ENCODE results near the gene MRPL50. TPM values are rescaled to one million over a fixed set of nuclear protein-coding genes. Genes with fewer than 3 reads are reported as not detected.
A peak's percentile ranks its signal among the peaks of the same experiment; 100 is the strongest.

The MRPL50 gene
- total RNA-seq, 1 experiment from 2014 or later = 14.0 TPM

DNA sequence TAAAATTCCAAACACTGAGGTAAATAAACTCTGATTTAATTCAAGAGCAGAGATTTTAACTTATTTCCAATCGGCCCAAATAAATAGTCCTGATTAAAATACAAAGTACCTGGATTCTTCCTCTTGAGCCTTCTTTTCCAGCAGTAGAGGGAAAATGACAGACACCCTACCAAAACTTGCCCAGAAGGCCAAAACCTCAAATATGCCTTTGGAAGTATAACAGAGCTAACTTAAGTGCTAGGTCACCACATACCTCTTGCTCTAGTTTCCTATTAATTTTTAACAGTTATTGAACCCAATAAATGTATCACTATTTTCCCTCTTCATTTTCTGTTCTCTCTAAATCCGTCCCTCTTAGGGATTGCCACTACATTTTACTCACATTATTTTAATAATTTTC lies 15.1 kb downstream of the MRPL50 start:
- intact Hi-C loops (cut with micrococcal nuclease; ENCODE audit: unreplicated experiment) = loop anchor here (5.0 kb wide), 1 partner anchor 781 kb away; no protein-coding TSS in a partner anchor
- CTCF ChIA-PET = interaction anchor here (0.8 to 0.9 kb wide), 3 partner anchors 65 to 76 kb away, joined by 3 read pairs; no protein-coding TSS in a partner anchor
- peaks cover 4% of the 10 kb centered on the region for H3K9me3 Mint-ChIP-seq (ENCODE audit: low read depth, unreplicated experiment)
- TF ChIP-seq, protein P1, sequence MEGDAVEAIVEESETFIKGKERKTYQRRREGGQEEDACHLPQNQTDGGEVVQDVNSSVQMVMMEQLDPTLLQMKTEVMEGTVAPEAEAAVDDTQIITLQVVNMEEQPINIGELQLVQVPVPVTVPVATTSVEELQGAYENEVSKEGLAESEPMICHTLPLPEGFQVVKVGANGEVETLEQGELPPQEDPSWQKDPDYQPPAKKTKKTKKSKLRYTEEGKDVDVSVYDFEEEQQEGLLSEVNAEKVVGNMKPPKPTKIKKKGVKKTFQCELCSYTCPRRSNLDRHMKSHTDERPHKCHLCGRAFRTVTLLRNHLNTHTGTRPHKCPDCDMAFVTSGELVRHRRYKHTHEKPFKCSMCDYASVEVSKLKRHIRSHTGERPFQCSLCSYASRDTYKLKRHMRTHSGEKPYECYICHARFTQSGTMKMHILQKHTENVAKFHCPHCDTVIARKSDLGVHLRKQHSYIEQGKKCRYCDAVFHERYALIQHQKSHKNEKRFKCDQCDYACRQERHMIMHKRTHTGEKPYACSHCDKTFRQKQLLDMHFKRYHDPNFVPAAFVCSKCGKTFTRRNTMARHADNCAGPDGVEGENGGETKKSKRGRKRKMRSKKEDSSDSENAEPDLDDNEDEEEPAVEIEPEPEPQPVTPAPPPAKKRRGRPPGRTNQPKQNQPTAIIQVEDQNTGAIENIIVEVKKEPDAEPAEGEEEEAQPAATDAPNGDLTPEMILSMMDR (IDR thresholded peaks at IDR 0.05; ENCODE audit: unreplicated experiment) = no peak
- peak overlapping the region; percentile 65 for H3K27ac Mint-ChIP-seq (ENCODE audit: unreplicated experiment)
- H3K4me1 Mint-ChIP-seq (ENCODE audit: low read depth, unreplicated experiment) = peaks cover 15% of the 10 kb centered on the region
- peak overlapping the region; percentile 66 for H3K4me3 Mint-ChIP-seq (ENCODE audit: low read depth, unreplicated experiment)
- H3K36me3 Mint-ChIP-seq (ENCODE audit: insufficient read depth, unreplicated experiment) = peaks cover 12% of the 10 kb centered on the region
- DNase-seq = no peak
- BruUV-seq (replicated peaks) = no TSS peak
- H3K27me3 Mint-ChIP-seq (ENCODE audit: unreplicated experiment) = no peaks in the 10 kb centered on the region

DNA sequence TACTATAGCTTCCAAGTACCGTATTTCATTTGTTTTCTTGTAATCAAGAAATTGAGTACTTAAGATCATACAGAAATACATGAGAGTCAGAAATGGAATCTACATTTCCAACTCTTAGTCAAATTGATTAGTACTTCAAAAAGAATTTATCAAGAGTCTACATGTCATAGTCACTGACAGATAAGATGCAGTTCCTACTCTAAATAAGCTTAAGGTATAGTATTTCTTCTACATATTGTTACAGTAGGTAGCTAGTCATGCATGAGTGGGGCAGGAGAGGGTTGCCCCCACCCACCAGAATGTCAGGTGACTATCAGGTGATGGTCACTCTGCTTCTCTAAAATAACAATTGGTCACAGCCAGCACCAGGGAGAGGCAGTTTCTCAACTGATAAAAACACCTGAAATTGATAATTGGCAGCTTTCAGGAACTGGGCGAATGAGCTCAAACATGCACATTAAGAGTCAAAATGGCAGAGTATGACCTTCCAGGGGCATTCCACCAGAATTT lies 16.5 kb downstream of the MRPL50 start:
- H3K27ac Mint-ChIP-seq (ENCODE audit: unreplicated experiment) = no peak overlapping the region
- BruUV-seq (replicated peaks) = no TSS peak
- TF ChIP-seq, protein P1 (IDR thresholded peaks at IDR 0.05; ENCODE audit: unreplicated experiment) = no peak
- peaks cover 9% of the 10 kb centered on the region for H3K4me1 Mint-ChIP-seq (ENCODE audit: low read depth, unreplicated experiment)
- DNase-seq = no peak
- peak overlapping the region; percentile 66 for H3K4me3 Mint-ChIP-seq (ENCODE audit: low read depth, unreplicated experiment)
- CTCF ChIA-PET = interaction anchor here (0.8 kb wide), 1 partner anchor 17 kb away, joined by 3 read pairs; no protein-coding TSS in a partner anchor
- H3K9me3 Mint-ChIP-seq (ENCODE audit: low read depth, unreplicated experiment) = peaks cover 4% of the 10 kb centered on the region
- H3K27me3 Mint-ChIP-seq (ENCODE audit: unreplicated experiment) = no peaks in the 10 kb centered on the region
- peaks cover 12% of the 10 kb centered on the region for H3K36me3 Mint-ChIP-seq (ENCODE audit: insufficient read depth, unreplicated experiment)
- intact Hi-C loops (cut with micrococcal nuclease; ENCODE audit: unreplicated experiment) = loop anchor here (5.0 kb wide), 1 partner anchor 780 kb away; no protein-coding TSS in a partner anchor

DNA sequence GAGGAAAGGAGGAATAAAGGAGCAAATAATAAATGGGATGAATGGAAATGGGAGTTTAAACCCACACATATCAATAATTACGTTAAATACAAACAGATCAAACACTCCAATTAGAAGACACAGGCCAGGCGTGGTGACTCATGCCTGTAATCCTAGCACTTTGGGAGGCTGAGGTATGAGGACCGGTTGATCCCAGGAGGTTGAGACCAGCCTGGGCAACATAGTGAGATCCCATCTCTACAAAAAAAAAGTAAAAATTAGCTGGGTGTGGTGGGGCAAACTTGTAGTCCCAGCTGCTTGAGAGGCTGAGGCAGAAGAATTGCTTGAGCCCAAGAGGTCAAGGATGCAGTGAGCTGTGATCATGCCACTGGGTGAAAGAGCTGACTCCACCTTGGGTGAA lies 17.3 kb downstream of the MRPL50 start:
- CTCF ChIA-PET = no interaction called here
- intact Hi-C loops (cut with micrococcal nuclease; ENCODE audit: unreplicated experiment) = loop anchor here (5.0 kb wide), 1 partner anchor 779 kb away; no protein-coding TSS in a partner anchor
- H3K36me3 Mint-ChIP-seq (ENCODE audit: insufficient read depth, unreplicated experiment) = peaks cover 12% of the 10 kb centered on the region
- peaks cover 16% of the 10 kb centered on the region for H3K4me1 Mint-ChIP-seq (ENCODE audit: low read depth, unreplicated experiment)
- TF ChIP-seq, protein P1 (IDR thresholded peaks at IDR 0.05; ENCODE audit: unreplicated experiment) = no peak
- no peak for DNase-seq
- peak overlapping the region; percentile 66 for H3K4me3 Mint-ChIP-seq (ENCODE audit: low read depth, unreplicated experiment)
- peaks cover 4% of the 10 kb centered on the region for H3K9me3 Mint-ChIP-seq (ENCODE audit: low read depth, unreplicated experiment)
- H3K27me3 Mint-ChIP-seq (ENCODE audit: unreplicated experiment) = no peaks in the 10 kb centered on the region
- BruUV-seq (replicated peaks) = no TSS peak
- H3K27ac Mint-ChIP-seq (ENCODE audit: unreplicated experiment) = no peak overlapping the region

DNA sequence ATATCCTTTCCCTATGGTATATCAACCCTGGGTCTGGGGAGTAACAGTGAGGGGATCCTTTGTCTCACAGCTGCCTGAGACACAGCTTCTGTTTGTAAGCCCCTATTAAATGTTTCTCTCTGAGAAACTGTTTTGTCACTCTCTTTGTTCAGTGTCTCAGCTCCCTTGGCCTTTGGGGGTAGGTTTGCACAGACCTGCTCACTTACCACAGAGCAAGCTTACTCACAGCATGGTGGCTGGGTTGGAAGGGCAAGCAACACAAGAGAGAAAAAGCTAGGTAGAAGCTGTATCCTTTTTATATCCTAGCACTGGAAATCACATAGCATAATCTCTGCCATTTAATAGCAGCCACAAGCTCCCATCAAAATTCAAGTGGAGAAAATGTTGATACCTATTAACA lies 18.1 kb downstream of the MRPL50 start:
- H3K27ac Mint-ChIP-seq (ENCODE audit: unreplicated experiment) = no peak overlapping the region
- peaks cover 12% of the 10 kb centered on the region for H3K36me3 Mint-ChIP-seq (ENCODE audit: insufficient read depth, unreplicated experiment)
- no TSS peak for BruUV-seq (replicated peaks)
- intact Hi-C loops (cut with micrococcal nuclease; ENCODE audit: unreplicated experiment) = loop anchor here (5.0 kb wide), 1 partner anchor 778 kb away; no protein-coding TSS in a partner anchor
- H3K4me1 Mint-ChIP-seq (ENCODE audit: low read depth, unreplicated experiment) = peaks cover 21% of the 10 kb centered on the region
- TF ChIP-seq, protein P1 (IDR thresholded peaks at IDR 0.05; ENCODE audit: unreplicated experiment) = no peak
- CTCF ChIA-PET = no interaction called here
- no peaks in the 10 kb centered on the region for H3K27me3 Mint-ChIP-seq (ENCODE audit: unreplicated experiment)
- H3K9me3 Mint-ChIP-seq (ENCODE audit: low read depth, unreplicated experiment) = peaks cover 6% of the 10 kb centered on the region
- no peak overlapping the region for H3K4me3 Mint-ChIP-seq (ENCODE audit: low read depth, unreplicated experiment)
- DNase-seq = no peak
